Ascending aorta (tissue), 2 donors: ENCODE results near the gene ARHGAP26. TPM values are rescaled to one million over a fixed set of nuclear protein-coding genes. Genes with fewer than 3 reads are reported as not detected.
A peak's percentile ranks its signal among the peaks of the same experiment; 100 is the strongest.

ENCODE experiments used
- DNase-seq, 2 donors: peaks; one replicate each; pipeline ENCODE4 v3.0.0-alpha.2; 2019; ENCODE audit warnings: low spot score in 2 of 2
- H3K27ac ChIP-seq, 2 donors: fragments of 200-600 bp; sonication (generic); one replicate each; pipeline ENCODE4 v1.5.1; 2016 to 2017; ENCODE audit warnings: mild to moderate bottlenecking in 1 of 2
- H3K27me3 ChIP-seq: fragments of 200-600 bp; sonication (generic); one replicate; pipeline ENCODE4 v1.5.1; 2017
- H3K36me3 ChIP-seq, 2 donors: fragments of 200-600 bp; sonication (generic); one replicate each; pipeline ENCODE4 v1.5.1; 2016
- H3K4me1 ChIP-seq, 2 donors: fragments of 200-600 bp; sonication (generic); one replicate each; pipeline ENCODE4 v1.5.1; 2016 to 2017; ENCODE audit warnings: mild to moderate bottlenecking in 1 of 2
- H3K4me3 ChIP-seq, 2 donors: fragments of 200-600 bp; sonication (generic); one replicate each; pipeline ENCODE4 v1.5.1; 2016 to 2017; ENCODE audit warnings: mild to moderate bottlenecking in 1 of 2
- H3K9me3 ChIP-seq, 2 donors: fragments of 200-600 bp; sonication (generic); one replicate each; pipeline ENCODE4 v1.5.1; 2016
- intact Hi-C: fragments of 100-400 bp; cut with DNase I; formaldehyde crosslinking; loops from one replicate; pipeline ENCODE4 v1.15.1; 2023
- total RNA-seq: library from RNA; depleted of rRNA; stranded (reverse); fragments of >200 nt; gene quantifications from one replicate; pipeline ENCODE4 v1.1.0, GENCODE V29; 2016
- TF ChIP-seq, protein P1 (sequence below), 3 experiments: fragments of 200-600 bp in 2 of 3; fragments of 450-650 bp in 1 of 3; sonication (generic) in 2 of 3; IDR thresholded peaks; one replicate each; pipeline ENCODE4 v1.5.1; 2016 to 2019; ENCODE audit warnings: antibody characterized with exemption in 3 of 3, mild to moderate bottlenecking in 1 of 3, moderate library complexity in 1 of 3

ARHGAP26 gene
- total RNA-seq, 1 donor from 2014 or later = 34.9 TPM

- Histone ChIP-seq H3K9me3 (no peaks in the 10 kb centered on the region), H3K36me3 (peaks cover 5% of the 10 kb centered on the region in 2 donors), H3K4me1 (no peaks in the 10 kb centered on the region), H3K27ac (no peak overlapping the region), H3K27me3 (no peaks in the 10 kb centered on the region), H3K4me3 (no peak overlapping the region)
- intact Hi-C loops = no loop called here
- no peak for DNase-seq
- TF ChIP-seq, protein P1, sequence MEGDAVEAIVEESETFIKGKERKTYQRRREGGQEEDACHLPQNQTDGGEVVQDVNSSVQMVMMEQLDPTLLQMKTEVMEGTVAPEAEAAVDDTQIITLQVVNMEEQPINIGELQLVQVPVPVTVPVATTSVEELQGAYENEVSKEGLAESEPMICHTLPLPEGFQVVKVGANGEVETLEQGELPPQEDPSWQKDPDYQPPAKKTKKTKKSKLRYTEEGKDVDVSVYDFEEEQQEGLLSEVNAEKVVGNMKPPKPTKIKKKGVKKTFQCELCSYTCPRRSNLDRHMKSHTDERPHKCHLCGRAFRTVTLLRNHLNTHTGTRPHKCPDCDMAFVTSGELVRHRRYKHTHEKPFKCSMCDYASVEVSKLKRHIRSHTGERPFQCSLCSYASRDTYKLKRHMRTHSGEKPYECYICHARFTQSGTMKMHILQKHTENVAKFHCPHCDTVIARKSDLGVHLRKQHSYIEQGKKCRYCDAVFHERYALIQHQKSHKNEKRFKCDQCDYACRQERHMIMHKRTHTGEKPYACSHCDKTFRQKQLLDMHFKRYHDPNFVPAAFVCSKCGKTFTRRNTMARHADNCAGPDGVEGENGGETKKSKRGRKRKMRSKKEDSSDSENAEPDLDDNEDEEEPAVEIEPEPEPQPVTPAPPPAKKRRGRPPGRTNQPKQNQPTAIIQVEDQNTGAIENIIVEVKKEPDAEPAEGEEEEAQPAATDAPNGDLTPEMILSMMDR (IDR thresholded peaks at IDR 0.05) = no peak
These were observed 456.2 kb downstream of the ARHGAP26 start for GRCh38 chr5:143226361-143226760.

DNA sequence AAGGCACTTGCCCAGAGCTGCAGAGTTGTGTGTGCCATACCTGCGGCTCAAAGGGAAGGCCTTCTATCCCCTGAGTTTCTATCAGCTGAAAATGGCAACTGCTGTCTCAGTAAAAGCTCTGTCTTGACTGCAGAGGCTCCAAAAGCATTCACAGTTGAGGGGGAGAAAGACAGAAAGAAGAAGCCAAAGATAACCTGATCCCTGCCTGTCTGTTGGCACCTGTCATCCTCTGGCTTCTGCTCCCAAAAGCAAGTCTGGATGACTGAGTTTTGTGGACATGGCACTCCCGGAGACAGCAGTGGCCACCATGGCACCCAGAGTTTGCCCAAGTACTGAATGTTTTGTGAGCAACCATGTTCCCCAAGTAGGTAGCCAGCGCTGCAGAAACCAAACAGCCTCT, 456.7 kb downstream of the ARHGAP26 start:
- intact Hi-C loops = no loop called here
- H3K9me3 ChIP-seq = no peaks in the 10 kb centered on the region
- no peak overlapping the region for H3K27ac ChIP-seq
- H3K36me3 ChIP-seq = peaks cover 5% of the 10 kb centered on the region in 2 donors
- no peak overlapping the region for H3K4me3 ChIP-seq
- TF ChIP-seq, protein P1 (IDR thresholded peaks at IDR 0.05) = no peak
- H3K27me3 ChIP-seq = no peaks in the 10 kb centered on the region
- H3K4me1 ChIP-seq = no peaks in the 10 kb centered on the region
- no peak for DNase-seq

- no peak overlapping the region for H3K27ac ChIP-seq
- TF ChIP-seq, protein P1 (IDR thresholded peaks at IDR 0.05) = no peak
- DNase-seq = no peak
- no peaks in the 10 kb centered on the region for H3K4me1 ChIP-seq
- peaks cover 5% of the 10 kb centered on the region in 2 donors for H3K36me3 ChIP-seq
- no peak overlapping the region for H3K4me3 ChIP-seq
- H3K9me3 ChIP-seq = no peaks in the 10 kb centered on the region
- intact Hi-C loops = no loop called here
- H3K27me3 ChIP-seq = no peaks in the 10 kb centered on the region
These were observed 457.1 kb downstream of the ARHGAP26 start for GRCh38 chr5:143227301-143227700.

GRCh38 chr5:143228597-143229293, 458.6 kb downstream of the ARHGAP26 start:
- H3K4me3 ChIP-seq = no peak overlapping the region
- no peaks in the 10 kb centered on the region for H3K9me3 ChIP-seq
- TF ChIP-seq, protein P1 (IDR thresholded peaks at IDR 0.05) = no peak
- intact Hi-C loops = no loop called here
- H3K27me3 ChIP-seq = no peaks in the 10 kb centered on the region
- no peak overlapping the region for H3K27ac ChIP-seq
- H3K4me1 ChIP-seq = no peaks in the 10 kb centered on the region
- no peaks in the 10 kb centered on the region for H3K36me3 ChIP-seq
- no peak for DNase-seq

DNA sequence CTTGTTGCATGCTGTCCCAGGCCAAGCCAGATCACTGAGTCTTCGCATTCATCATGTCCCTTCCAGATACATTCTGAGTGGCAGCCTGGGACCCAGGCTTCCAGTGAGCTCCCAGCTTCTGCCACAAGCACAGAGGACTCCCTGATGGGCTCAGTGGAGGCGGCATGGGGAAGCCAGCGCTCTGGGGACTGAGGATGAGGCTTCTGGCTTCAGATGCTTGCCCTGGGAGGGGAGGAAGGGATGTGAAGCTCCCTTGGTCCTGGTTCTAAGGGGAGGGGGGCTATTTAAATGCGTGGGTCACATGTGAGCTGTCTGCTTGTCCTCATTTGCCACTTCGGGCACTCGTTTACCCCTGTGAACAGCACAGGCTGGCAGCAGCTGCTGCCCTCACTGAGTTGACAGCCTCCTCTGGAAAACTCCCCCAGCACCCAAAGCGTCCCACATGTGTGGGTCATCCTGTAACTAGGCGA, 459.3 kb downstream of the ARHGAP26 start:
- peak in 1 of 2 donors; percentile 31 for DNase-seq
- Histone ChIP-seq H3K4me1 (no peaks in the 10 kb centered on the region), H3K36me3 (no peaks in the 10 kb centered on the region), H3K9me3 (no peaks in the 10 kb centered on the region), H3K27ac (no peak overlapping the region), H3K4me3 (no peak overlapping the region), H3K27me3 (no peaks in the 10 kb centered on the region)
- TF ChIP-seq, protein P1 (IDR thresholded peaks at IDR 0.05) = no peak
- intact Hi-C loops = no loop called here
